Liver (tissue), 9 donors: ENCODE results near the gene SLBP. TPM values are rescaled to one million over a fixed set of nuclear protein-coding genes. Genes with fewer than 3 reads are reported as not detected.

Source experiments
- DNase-seq: peaks from one replicate; pipeline ENCODE4 v3.0.0-alpha.2; 2017; ENCODE audit warnings: low spot score
- H3K27ac ChIP-seq, 2 donors: one replicate each; pipeline ENCODE4 v1.7.0; 2013; ENCODE audit warnings: inconsistent platforms in 2 of 2, low read length in 2 of 2, control low read depth in 1 of 2, low read depth in 1 of 2, mild to moderate bottlenecking in 1 of 2
- H3K27me3 ChIP-seq, 4 donors: one replicate each; pipeline versions ENCODE4 v1.6.1 to v1.7.0; 2013; ENCODE audit warnings: low read length in 3 of 4, inconsistent platforms in 1 of 4, mild to moderate bottlenecking in 1 of 4, moderate library complexity in 1 of 4; ENCODE audit not compliant: control insufficient read depth in 4 of 4, insufficient read depth in 4 of 4
- H3K36me3 ChIP-seq, 4 donors: one replicate each; pipeline versions ENCODE4 v1.6.1 to v1.7.0; 2013; ENCODE audit warnings: low read length in 3 of 4, mild to moderate bottlenecking in 3 of 4, low read depth in 1 of 4, moderate library complexity in 1 of 4; ENCODE audit not compliant: control insufficient read depth in 4 of 4, insufficient read depth in 3 of 4
- H3K4me1 ChIP-seq, 4 donors: one replicate each; pipeline versions ENCODE4 v1.6.1 to v1.7.0; 2013; ENCODE audit warnings: low read length in 3 of 4, mild to moderate bottlenecking in 3 of 4, moderate library complexity in 1 of 4; ENCODE audit not compliant: control insufficient read depth in 4 of 4, insufficient read depth in 4 of 4
- H3K4me3 ChIP-seq, 3 donors: one replicate each; pipeline versions ENCODE4 v1.6.1 to v1.7.0; 2013; ENCODE audit warnings: low read length in 3 of 3, control low read depth in 1 of 3, low read depth in 1 of 3, mild to moderate bottlenecking in 1 of 3
- H3K9ac ChIP-seq, 2 donors: one replicate each; pipeline ENCODE4 v1.7.0; 2013; ENCODE audit warnings: low read length in 2 of 2, mild to moderate bottlenecking in 2 of 2, moderate library complexity in 2 of 2, control low read depth in 1 of 2, low read depth in 1 of 2
- H3K9me3 ChIP-seq, 4 donors: one replicate each; pipeline versions ENCODE4 v1.6.1 to v1.7.0; 2013; ENCODE audit warnings: low read length in 3 of 4; ENCODE audit not compliant: control insufficient read depth in 4 of 4
- ATF3 ChIP-seq: IDR thresholded peaks from 2 replicates; pipeline ENCODE4 v1.6.1; 2016; ENCODE audit warnings: antibody characterized with exemption
- CTCF ChIP-seq: fragments of 150-350 bp; IDR thresholded peaks from 2 replicates; pipeline ENCODE4 v1.5.1; 2017; ENCODE audit warnings: improper control_type of control experiment, low read depth, low read length; ENCODE audit not compliant: missing input control
- EGR1 ChIP-seq, 2 donors: IDR thresholded peaks; 2 replicates each; pipeline ENCODE4 v1.6.1; 2016 to 2018; ENCODE audit warnings: antibody characterized with exemption in 2 of 2, low read depth in 2 of 2
- FOXA1 ChIP-seq: IDR thresholded peaks from 2 replicates; pipeline ENCODE4 v1.6.1; 2016; ENCODE audit warnings: antibody characterized with exemption
- GABPA ChIP-seq, 2 donors: IDR thresholded peaks in 1 of 2; conservative IDR thresholded peaks in 1 of 2; 2 replicates each; pipeline ENCODE4 v1.6.1; 2016; ENCODE audit warnings: antibody characterized with exemption in 2 of 2, mild to moderate bottlenecking in 1 of 2, moderate library complexity in 1 of 2
- HNF4A ChIP-seq, 2 donors: conservative IDR thresholded peaks; 2 replicates each; pipeline ENCODE4 v1.6.1; 2016; ENCODE audit warnings: antibody characterized with exemption in 2 of 2, mild to moderate bottlenecking in 2 of 2
- HNF4G ChIP-seq: IDR thresholded peaks from 2 replicates; pipeline ENCODE4 v1.6.1; 2016; ENCODE audit warnings: antibody characterized with exemption
- JUND ChIP-seq, 2 donors: IDR thresholded peaks; 2 replicates each; pipeline ENCODE4 v1.6.1; 2016; ENCODE audit warnings: antibody characterized with exemption in 2 of 2
- MAX ChIP-seq: IDR thresholded peaks from 2 replicates; pipeline ENCODE4 v1.6.1; 2016; ENCODE audit warnings: antibody characterized with exemption
- NR2F2 ChIP-seq: IDR thresholded peaks from 2 replicates; pipeline ENCODE4 v1.6.1; 2016; ENCODE audit warnings: antibody characterized with exemption
- RAD21 ChIP-seq, 2 donors: IDR thresholded peaks; 2 replicates each; pipeline ENCODE4 v1.6.1; 2016; ENCODE audit warnings: antibody characterized with exemption in 2 of 2, mild to moderate bottlenecking in 2 of 2
- RXRA ChIP-seq, 2 donors: IDR thresholded peaks; 2 replicates each; pipeline ENCODE4 v1.6.1; 2017 to 2018; ENCODE audit warnings: antibody characterized with exemption in 2 of 2, mild to moderate bottlenecking in 1 of 2
- TAF1 ChIP-seq: conservative IDR thresholded peaks from 2 replicates; pipeline ENCODE4 v1.6.1; 2016; ENCODE audit warnings: antibody characterized with exemption, mild to moderate bottlenecking
- YY1 ChIP-seq: IDR thresholded peaks from 2 replicates; pipeline ENCODE4 v1.6.1; 2016; ENCODE audit warnings: antibody characterized with exemption, mild to moderate bottlenecking
- ZBTB33 ChIP-seq: IDR thresholded peaks from 2 replicates; pipeline ENCODE4 v1.6.1; 2016; ENCODE audit warnings: antibody characterized with exemption
- WGBS: extraction: QIAGEN DNeasy Blood & Tissue Kit; methylation state at CpG from one replicate; pipeline ENCODE4 v1.1.7; 2013; 5-methylcytosine and 5-hydroxymethylcytosine counted together
- polyA plus RNA-seq, 2 donors: library from polyadenylated mRNA; stranded (reverse) in 1 of 2; unstranded in 1 of 2; fragments of 200-250 nt in 1 of 2; fragments of >200 nt in 1 of 2; fragmentation: Nextera tagmentation in 1 of 2; extraction: Ambion mirVana in 1 of 2; gene quantifications; one replicate each; pipeline versions ENCODE4 v1.2.1 to v1.2.3, GENCODE V29; 2013 to 2015
- total RNA-seq, 2 donors: library from RNA; depleted of rRNA; stranded (reverse); fragments of >200 nt; gene quantifications; one replicate each; pipeline ENCODE4 v1.2.3, GENCODE V29; 2014
- donor health status: healthy.
- donor health status: healthy.
- donor health status: healthy.
- donor health status: healthy.
- donor health status: healthy.

SLBP gene
- total and polyA plus RNA-seq, 4 donors = 14.7 to 64.4 (median 17.4) TPM

GRCh38 chr4:1663549-1663948 is 48.6 kb downstream of the SLBP start:
- Histone ChIP-seq H3K4me1 (no peaks in the 10 kb centered on the region), H3K4me3 (no peak overlapping the region), H3K27me3 (no peaks in the 10 kb centered on the region), H3K36me3 (no peaks in the 10 kb centered on the region), H3K9ac (no peak overlapping the region), H3K9me3 (no peaks in the 10 kb centered on the region), H3K27ac (no peak overlapping the region)
- TF ChIP-seq ATF3 (no peak), HNF4G (no peak), TAF1 (no peak), MAX (no peak), FOXA1 (no peak)
- no peak for DNase-seq
- 97% methylated on average over 5 of the region's 5 CpGs for WGBS

- WGBS = 95% methylated on average over 14 of the region's 14 CpGs
- H3K4me3 ChIP-seq = no peak overlapping the region
- H3K9ac ChIP-seq = no peak overlapping the region
- H3K9me3 ChIP-seq = no peaks in the 10 kb centered on the region
- H3K27ac ChIP-seq = no peak overlapping the region
- no peaks in the 10 kb centered on the region for H3K27me3 ChIP-seq
- TF ChIP-seq FOXA1 (no peak), MAX (no peak), ATF3 (no peak), HNF4A (conservative IDR thresholded peaks at IDR 0.05) (no peak), GABPA (IDR thresholded peaks at IDR 0.05 in 1 of 2, conservative IDR thresholded peaks at IDR 0.05 in 1 of 2) (no peak), RAD21 (IDR thresholded peaks at IDR 0.05) (no peak), HNF4G (no peak), NR2F2 (no peak), RXRA (IDR thresholded peaks at IDR 0.05) (no peak), TAF1 (no peak), JUND (IDR thresholded peaks at IDR 0.05) (no peak), CTCF (no peak), YY1 (no peak), EGR1 (IDR thresholded peaks at IDR 0.05; ENCODE audit: low read depth in 2 of 2) (no peak)
- DNase-seq = no peak
- no peaks in the 10 kb centered on the region for H3K4me1 ChIP-seq
- no peaks in the 10 kb centered on the region for H3K36me3 ChIP-seq
Observed at GRCh38 chr4:1661695-1662094, 50.4 kb downstream of the SLBP start.

GRCh38 chr4:1660948-1661677 is 51.0 kb downstream of the SLBP start:
- TF ChIP-seq RAD21 (IDR thresholded peaks at IDR 0.05) (no peak), HNF4G (no peak), YY1 (no peak), ATF3 (no peak), EGR1 (IDR thresholded peaks at IDR 0.05; ENCODE audit: low read depth in 2 of 2) (no peak), RXRA (IDR thresholded peaks at IDR 0.05) (no peak), ZBTB33 (no peak), TAF1 (no peak), GABPA (IDR thresholded peaks at IDR 0.05 in 1 of 2, conservative IDR thresholded peaks at IDR 0.05 in 1 of 2) (no peak)
- Histone ChIP-seq H3K9ac (no peak overlapping the region), H3K4me3 (no peak overlapping the region), H3K27ac (no peak overlapping the region), H3K4me1 (no peaks in the 10 kb centered on the region), H3K36me3 (no peaks in the 10 kb centered on the region), H3K9me3 (no peaks in the 10 kb centered on the region), H3K27me3 (no peaks in the 10 kb centered on the region)
- WGBS = 91% methylated on average over 25 of the region's 25 CpGs
- DNase-seq = no peak
